Endothelial cell of umbilical vein (primary cell): ENCODE measurements around the gene CUX1. TPM values are rescaled to one million over a fixed set of nuclear protein-coding genes. Genes with fewer than 3 reads are reported as not detected.

ENCODE experiments used
- BruUV-seq: library from RNA; stranded (reverse); fragments of 400-500 nt; replicated peaks from 2 replicates; lab custom pipeline; 2021; lab: Mats Ljungman, UMichigan
- CTCF ChIA-PET: fragments of 300-600, 350-600 bp; sonication (Branson Sonifier 250); formaldehyde crosslinking; loops from one replicate; lab custom pipeline; 2021; ENCODE audit warnings: antibody characterized with exemption, inconsistent platforms; lab: Charles Lee
- POLR2A ChIA-PET: fragments of 300-600, 350-600 bp; sonication (Branson Sonifier 250); formaldehyde crosslinking; loops from one replicate; lab custom pipeline; 2021; ENCODE audit warnings: antibody characterized with exemption, inconsistent platforms; lab: Charles Lee
- DNase-seq: peaks from one replicate; pipeline ENCODE4 v3.0.0-alpha.2; 2011; ENCODE audit warnings: low read depth, low spot score
- FAIRE-seq: peaks from 2 replicates; lab custom pipeline; 2011; peaks lifted over from hg19 to GRCh38; lab: Jason Lieb, UNC
- H2AFZ ChIP-seq: 2 replicates; pipeline ENCODE4 v1.6.0; 2012; ENCODE audit warnings: low read depth, low read length, control low read depth, inconsistent platforms
- H3K27ac ChIP-seq: 2 replicates; pipeline ENCODE4 v1.5.1; 2011; ENCODE audit warnings: low read depth, mild to moderate bottlenecking, control low read depth, low read length, moderate library complexity; ENCODE audit not compliant: insufficient read depth
- H3K27me3 ChIP-seq, 2 experiments: 2 replicates each; pipeline versions ENCODE4 v1.6.0 to v1.6.1; 2011; ENCODE audit warnings: low read length in 2 of 2, mixed read lengths in 1 of 2; ENCODE audit not compliant: control insufficient read depth in 2 of 2, insufficient read depth in 2 of 2
- H3K36me3 ChIP-seq, 2 experiments: 2 replicates in 1 of 2; 3 replicates in 1 of 2; pipeline ENCODE4 v1.5.1; 2011; ENCODE audit warnings: low read length in 2 of 2, mild to moderate bottlenecking in 1 of 2, moderate library complexity in 1 of 2; ENCODE audit not compliant: control insufficient read depth in 2 of 2, insufficient read depth in 2 of 2; ENCODE audit errors: extremely low read depth in 1 of 2
- H3K4me1 ChIP-seq: 3 replicates; pipeline ENCODE4 v1.5.1; 2011; ENCODE audit warnings: mild to moderate bottlenecking, low read length; ENCODE audit not compliant: control insufficient read depth, insufficient read depth; ENCODE audit errors: extremely low read depth
- H3K4me2 ChIP-seq: 2 replicates; pipeline ENCODE4 v1.6.1; 2011; ENCODE audit warnings: low read length, control low read depth, mixed read lengths; ENCODE audit not compliant: insufficient read depth
- H3K4me3 ChIP-seq, 3 experiments: fragments of 200-600 bp in 1 of 3; sonication (generic), shearing (Covaris generic) in 1 of 3; replicated peaks in 1 of 3; 2 replicates each; pipeline ENCODE4 v1.5.1; 2011 to 2016; ENCODE audit warnings: control low read depth in 3 of 3, low read length in 3 of 3, mild to moderate bottlenecking in 2 of 3, inconsistent platforms in 1 of 3, low read depth in 1 of 3, moderate library complexity in 1 of 3; ENCODE audit not compliant: insufficient read depth in 1 of 3
- H3K79me2 ChIP-seq: 2 replicates; pipeline ENCODE4 v1.6.0; 2012; ENCODE audit warnings: low read length, inconsistent platforms; ENCODE audit not compliant: control insufficient read depth, insufficient read depth
- H3K9ac ChIP-seq: replicated peaks from 2 replicates; pipeline ENCODE3; 2011; ENCODE audit warnings: low read length, control low read depth; ENCODE audit not compliant: insufficient read depth; ENCODE audit errors: extremely low read depth
- H3K9me1 ChIP-seq: replicated peaks from 3 replicates; pipeline ENCODE4 v1.6.0; 2011; ENCODE audit warnings: mild to moderate bottlenecking, low read length; ENCODE audit not compliant: control insufficient read depth, insufficient read depth; ENCODE audit errors: extremely low read depth
- H3K9me3 ChIP-seq: replicated peaks from 2 replicates; pipeline ENCODE4 v1.5.1; 2012; ENCODE audit warnings: low read length, inconsistent platforms; ENCODE audit not compliant: control insufficient read depth, insufficient read depth
- H4K20me1 ChIP-seq: replicated peaks from 2 replicates; pipeline ENCODE3; 2011; ENCODE audit warnings: mild to moderate bottlenecking, low read length; ENCODE audit not compliant: control insufficient read depth, insufficient read depth; ENCODE audit errors: extremely low read depth
- EZH2 ChIP-seq: IDR thresholded peaks from 2 replicates; pipeline ENCODE4 v1.6.1; 2012; ENCODE audit warnings: borderline replicate concordance, low read depth, mild to moderate bottlenecking, moderate library complexity, low read length, inconsistent platforms; ENCODE audit not compliant: severe bottlenecking
- FOS ChIP-seq: IDR thresholded peaks from 2 replicates; pipeline ENCODE4 v1.6.1; 2011; ENCODE audit warnings: mild to moderate bottlenecking, low read length, moderate library complexity, borderline replicate concordance; ENCODE audit not compliant: insufficient read depth
- GATA2 ChIP-seq: IDR thresholded peaks from 2 replicates; pipeline ENCODE4 v1.7.0; 2011; ENCODE audit warnings: low read depth, mild to moderate bottlenecking, moderate library complexity, mixed read lengths, low read length; ENCODE audit not compliant: insufficient read length, insufficient read depth
- JUN ChIP-seq: IDR thresholded peaks from 2 replicates; pipeline ENCODE4 v1.6.1; 2011; ENCODE audit warnings: borderline replicate concordance, low read depth; ENCODE audit not compliant: insufficient read length, insufficient read depth
- MYC ChIP-seq: IDR thresholded peaks from one replicate; pipeline ENCODE4 v1.6.1; 2011; ENCODE audit warnings: mild to moderate bottlenecking, low read depth, low read length
- POLR2A ChIP-seq: IDR thresholded peaks from 2 replicates; pipeline ENCODE4 v1.6.1; 2012; ENCODE audit warnings: low read depth, mild to moderate bottlenecking, control low read depth, low read length
- POLR2AphosphoS5 ChIP-seq: IDR thresholded peaks from 2 replicates; pipeline ENCODE4 v1.6.1; 2012; ENCODE audit warnings: low read depth, mild to moderate bottlenecking, control low read depth, low read length, moderate library complexity; ENCODE audit not compliant: insufficient read depth
- dilution Hi-C: fragments of 300-500 bp; cut with MboI; formaldehyde crosslinking; loops from one replicate; pipeline ENCODE4 v1.15.0; 2019; ENCODE audit warnings: low sequenced_read_pairs; ENCODE audit not compliant: extremely low pct_ligation_motif_present
- intact Hi-C: fragments of 100-400 bp; cut with micrococcal nuclease; formaldehyde crosslinking; loops from one replicate; pipeline ENCODE4 v1.10.0; 2022
- polyA plus RNA-seq, 4 experiments: library from polyadenylated mRNA; depleted of rRNA in 3 of 4; stranded (reverse) in 3 of 4; unstranded in 1 of 4; fragments of >200 nt; gene quantifications; 2 replicates each; pipeline versions ENCODE4 v1.2.1 to v1.2.3, GENCODE V29; 2011 to 2012; ENCODE audit warnings: missing spikeins in 1 of 4
- total RNA-seq: library from RNA; stranded (reverse); gene quantifications from 2 replicates; pipeline ENCODE4 v1.2.3, GENCODE V29; 2021
- TF ChIP-seq, protein P1 (sequence below): IDR thresholded peaks from 2 replicates; pipeline ENCODE4 v1.6.1; 2011; ENCODE audit not compliant: insufficient read depth, insufficient read length
- TF ChIP-seq, protein P2 (sequence below), 2 donors: IDR thresholded peaks; 1 replicate in 1 of 2; 2 replicates in 1 of 2; pipeline ENCODE4 v1.5.1; 2011; ENCODE audit warnings: low read length in 2 of 2, mild to moderate bottlenecking in 2 of 2, moderate library complexity in 2 of 2, control low read depth in 1 of 2, inconsistent platforms in 1 of 2, low read depth in 1 of 2; ENCODE audit not compliant: insufficient read depth in 1 of 2; ENCODE audit errors: extremely low read depth in 1 of 2

The CUX1 gene
- total and polyA plus RNA-seq, 2 donors (not counting 3 experiments of a cell fraction or from before 2014, with no cell fraction given), result 13.8 to 49.8 TPM

DNA sequence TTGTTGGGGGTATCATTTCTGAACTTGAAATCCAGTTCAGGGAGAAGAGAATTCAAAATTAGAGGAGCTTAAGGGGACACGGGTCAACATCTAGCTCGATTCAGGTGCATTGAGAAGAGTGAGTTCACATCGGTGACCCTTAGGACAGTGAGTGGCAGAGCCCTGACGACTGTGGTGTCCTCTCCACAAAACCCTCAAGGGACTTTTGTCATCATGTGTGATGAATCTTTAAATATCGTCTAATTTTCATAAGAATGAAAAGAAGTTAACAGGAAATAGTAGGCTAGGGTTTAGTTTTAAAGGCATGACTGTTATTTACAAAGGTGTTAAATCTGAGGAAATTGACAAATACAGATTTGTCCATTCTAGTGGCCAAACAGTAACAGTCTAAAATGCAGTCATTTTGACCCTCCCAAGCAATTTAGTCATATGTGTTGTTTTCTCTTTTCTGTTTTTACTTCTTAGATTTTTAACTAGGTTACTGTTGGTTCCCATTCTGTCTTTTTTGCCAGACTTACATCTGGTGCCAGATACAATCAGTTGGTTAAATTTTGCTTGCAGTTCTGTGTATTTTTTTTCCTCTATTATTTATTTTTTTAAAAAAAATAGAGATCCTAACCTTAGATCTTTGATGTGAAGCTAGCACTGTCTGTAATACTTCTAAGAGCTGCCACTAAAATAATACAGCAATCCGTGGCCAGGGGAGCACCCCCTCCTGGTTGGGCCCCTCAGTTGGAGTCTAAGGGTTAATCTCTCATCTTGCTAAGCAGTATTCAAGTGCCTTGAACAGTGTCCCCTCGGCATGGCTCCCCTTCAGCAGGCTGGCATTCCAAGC is 434.3 kb downstream of the CUX1 start:
- TF ChIP-seq, protein P1, sequence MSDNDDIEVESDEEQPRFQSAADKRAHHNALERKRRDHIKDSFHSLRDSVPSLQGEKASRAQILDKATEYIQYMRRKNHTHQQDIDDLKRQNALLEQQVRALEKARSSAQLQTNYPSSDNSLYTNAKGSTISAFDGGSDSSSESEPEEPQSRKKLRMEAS, result no peak
- TF ChIP-seq MYC, result no peak
- no peak for TF ChIP-seq EZH2
- TF ChIP-seq FOS, result no peak
- no peak for TF ChIP-seq GATA2
- no peak for TF ChIP-seq JUN
- no peak for TF ChIP-seq POLR2AphosphoS5
- TF ChIP-seq, protein P2, sequence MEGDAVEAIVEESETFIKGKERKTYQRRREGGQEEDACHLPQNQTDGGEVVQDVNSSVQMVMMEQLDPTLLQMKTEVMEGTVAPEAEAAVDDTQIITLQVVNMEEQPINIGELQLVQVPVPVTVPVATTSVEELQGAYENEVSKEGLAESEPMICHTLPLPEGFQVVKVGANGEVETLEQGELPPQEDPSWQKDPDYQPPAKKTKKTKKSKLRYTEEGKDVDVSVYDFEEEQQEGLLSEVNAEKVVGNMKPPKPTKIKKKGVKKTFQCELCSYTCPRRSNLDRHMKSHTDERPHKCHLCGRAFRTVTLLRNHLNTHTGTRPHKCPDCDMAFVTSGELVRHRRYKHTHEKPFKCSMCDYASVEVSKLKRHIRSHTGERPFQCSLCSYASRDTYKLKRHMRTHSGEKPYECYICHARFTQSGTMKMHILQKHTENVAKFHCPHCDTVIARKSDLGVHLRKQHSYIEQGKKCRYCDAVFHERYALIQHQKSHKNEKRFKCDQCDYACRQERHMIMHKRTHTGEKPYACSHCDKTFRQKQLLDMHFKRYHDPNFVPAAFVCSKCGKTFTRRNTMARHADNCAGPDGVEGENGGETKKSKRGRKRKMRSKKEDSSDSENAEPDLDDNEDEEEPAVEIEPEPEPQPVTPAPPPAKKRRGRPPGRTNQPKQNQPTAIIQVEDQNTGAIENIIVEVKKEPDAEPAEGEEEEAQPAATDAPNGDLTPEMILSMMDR (IDR thresholded peaks at IDR 0.05; ENCODE audit: extremely low read depth in 1 of 2, insufficient read depth in 1 of 2, low read depth in 1 of 2, low read length in 2 of 2), result no peak
- TF ChIP-seq POLR2A, result no peak
- intact Hi-C loops (no loop called here), dilution Hi-C loops (no loop called here)
- no peak overlapping the region for H3K27ac ChIP-seq
- DNase-seq, result no peak
- no peaks in the 10 kb centered on the region for H3K9me3 ChIP-seq
- H3K9ac ChIP-seq, result no peak overlapping the region
- peaks cover 0 to 2% of the 10 kb centered on the region in 2 experiments for H3K36me3 ChIP-seq
- H3K9me1 ChIP-seq, result no peaks in the 10 kb centered on the region
- CTCF ChIA-PET, result interaction anchor here (1.0 to 1.4 kb wide), 2 partner anchors 12 to 21 kb away, joined by 3 read pairs; no protein-coding TSS in a partner anchor
- H3K79me2 ChIP-seq, result no peaks in the 10 kb centered on the region
- POLR2A ChIA-PET, result no interaction called here
- no peak overlapping the region for H2AFZ ChIP-seq
- BruUV-seq, result no TSS peak
- H3K27me3 ChIP-seq, result no peaks in the 10 kb centered on the region
- no peak for FAIRE-seq
- H3K4me1 ChIP-seq, result no peaks in the 10 kb centered on the region
- no peak overlapping the region for H3K4me2 ChIP-seq
- no peak overlapping the region for H3K4me3 ChIP-seq
- no peaks in the 10 kb centered on the region for H4K20me1 ChIP-seq
